Mesothelial cell of epicardium (in vitro differentiated cells): ENCODE data around the gene DRGX. TPM values are rescaled to one million over a fixed set of nuclear protein-coding genes. Genes with fewer than 3 reads are reported as not detected.

Experiments used
- DNase-seq, 2 experiments: peaks; one replicate each; pipeline ENCODE4 v3.0.0; 2021; ENCODE audit warnings: low spot score in 2 of 2; ENCODE audit not compliant: unreplicated experiment in 2 of 2
- H3K27ac Mint-ChIP-seq: 2 replicates; pipeline ENCODE4 v1.8.0; 2021; ENCODE audit warnings: mixed read lengths
- H3K27me3 Mint-ChIP-seq: 2 replicates; pipeline ENCODE4 v1.8.0; 2021; ENCODE audit warnings: low read depth, mixed read lengths
- H3K36me3 Mint-ChIP-seq: 2 replicates; pipeline ENCODE4 v1.8.0; 2021; ENCODE audit warnings: mixed read lengths
- H3K4me1 Mint-ChIP-seq: 2 replicates; pipeline ENCODE4 v1.8.0; 2021; ENCODE audit warnings: mixed read lengths
- H3K4me3 Mint-ChIP-seq: 2 replicates; pipeline ENCODE4 v1.8.0; 2021; ENCODE audit warnings: mild to moderate bottlenecking, moderate library complexity, mixed read lengths
- H3K9me3 Mint-ChIP-seq: 2 replicates; pipeline ENCODE4 v1.8.0; 2021; ENCODE audit warnings: mixed read lengths
- total RNA-seq: library from RNA; stranded (reverse); gene quantifications from 3 replicates; pipeline ENCODE4 v1.2.1, GENCODE V29; 2021
- TF ChIP-seq, protein P1 (sequence below): fragments of 200-600 bp; sonication (generic); IDR thresholded peaks from one replicate; pipeline ENCODE4 v1.5.0; 2021; ENCODE audit warnings: antibody characterized with exemption; ENCODE audit not compliant: unreplicated experiment

Gene DRGX
- total RNA-seq, 1 donor from 2014 or later, result not detected

DNA sequence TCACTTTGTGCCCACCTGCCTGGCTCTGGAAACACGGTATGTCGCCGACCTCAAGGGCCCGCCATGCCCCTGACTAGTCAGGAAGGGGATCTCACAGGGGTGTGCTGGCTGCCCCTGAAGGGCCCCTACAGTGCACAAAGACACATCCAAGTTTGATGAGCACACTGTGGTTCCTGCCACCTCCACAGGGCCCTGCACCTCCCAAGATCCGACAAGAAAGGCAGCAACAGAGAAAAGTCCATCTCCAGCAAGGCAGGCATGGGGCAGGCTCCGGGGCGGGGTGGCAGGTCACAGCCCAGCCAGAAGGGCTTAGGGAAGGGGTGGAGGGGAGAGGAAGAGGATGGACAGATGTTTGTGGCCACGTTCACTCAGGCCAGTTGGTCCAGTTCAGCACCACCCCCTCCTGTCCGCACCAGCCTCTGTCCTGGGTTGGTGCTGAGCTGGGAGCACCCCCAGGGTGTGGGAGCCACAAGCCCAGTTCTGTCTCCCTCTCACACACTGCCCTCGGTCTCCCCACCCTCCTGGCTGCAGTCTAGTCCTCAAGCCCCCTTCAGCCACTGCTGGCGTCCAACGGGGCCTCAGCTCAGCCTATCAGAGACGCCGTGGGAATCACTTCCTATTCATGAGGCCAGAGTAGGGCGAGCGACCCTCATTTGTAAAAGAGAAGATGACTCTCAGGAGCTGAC is 11.5 kb downstream of the DRGX start:
- H3K4me1 Mint-ChIP-seq, result no peaks in the 10 kb centered on the region

DNA sequence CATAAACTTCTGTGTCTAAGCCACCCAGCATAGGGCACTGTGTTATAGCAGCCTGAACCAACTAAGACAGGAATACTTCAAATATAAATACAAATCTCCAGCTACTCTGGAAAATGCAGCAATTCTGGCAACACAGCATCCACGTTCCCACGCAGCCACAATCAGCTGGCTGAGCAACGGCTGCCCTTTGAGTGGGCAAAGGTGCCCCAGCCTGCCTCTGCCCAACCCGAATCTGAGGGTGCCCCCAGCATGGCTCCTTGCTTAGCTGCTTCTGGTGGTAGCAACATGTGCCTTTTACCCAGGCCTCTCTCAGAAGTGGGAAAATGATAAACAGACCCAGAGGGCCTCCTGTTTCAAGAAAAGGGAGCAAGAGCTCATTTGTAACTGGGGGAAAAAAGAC is 12.0 kb downstream of the DRGX start:
- Mint-ChIP-seq H3K9me3 (no peaks in the 10 kb centered on the region), H3K27ac (no peak overlapping the region), H3K4me1 (no peaks in the 10 kb centered on the region), H3K36me3 (no peaks in the 10 kb centered on the region), H3K4me3 (no peak overlapping the region), H3K27me3 (peaks cover 79% of the 10 kb centered on the region)
- TF ChIP-seq, protein P1, sequence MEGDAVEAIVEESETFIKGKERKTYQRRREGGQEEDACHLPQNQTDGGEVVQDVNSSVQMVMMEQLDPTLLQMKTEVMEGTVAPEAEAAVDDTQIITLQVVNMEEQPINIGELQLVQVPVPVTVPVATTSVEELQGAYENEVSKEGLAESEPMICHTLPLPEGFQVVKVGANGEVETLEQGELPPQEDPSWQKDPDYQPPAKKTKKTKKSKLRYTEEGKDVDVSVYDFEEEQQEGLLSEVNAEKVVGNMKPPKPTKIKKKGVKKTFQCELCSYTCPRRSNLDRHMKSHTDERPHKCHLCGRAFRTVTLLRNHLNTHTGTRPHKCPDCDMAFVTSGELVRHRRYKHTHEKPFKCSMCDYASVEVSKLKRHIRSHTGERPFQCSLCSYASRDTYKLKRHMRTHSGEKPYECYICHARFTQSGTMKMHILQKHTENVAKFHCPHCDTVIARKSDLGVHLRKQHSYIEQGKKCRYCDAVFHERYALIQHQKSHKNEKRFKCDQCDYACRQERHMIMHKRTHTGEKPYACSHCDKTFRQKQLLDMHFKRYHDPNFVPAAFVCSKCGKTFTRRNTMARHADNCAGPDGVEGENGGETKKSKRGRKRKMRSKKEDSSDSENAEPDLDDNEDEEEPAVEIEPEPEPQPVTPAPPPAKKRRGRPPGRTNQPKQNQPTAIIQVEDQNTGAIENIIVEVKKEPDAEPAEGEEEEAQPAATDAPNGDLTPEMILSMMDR, result no peak
- DNase-seq, result no peak

More for the DNA sequence above, 11.5 kb downstream of the DRGX start:
- Mint-ChIP-seq H3K27me3 (peaks cover 82% of the 10 kb centered on the region), H3K4me3 (no peak overlapping the region), H3K9me3 (no peaks in the 10 kb centered on the region), H3K36me3 (no peaks in the 10 kb centered on the region), H3K27ac (no peak overlapping the region)
- TF ChIP-seq, protein P1, result no peak
- no peak for DNase-seq

DNA sequence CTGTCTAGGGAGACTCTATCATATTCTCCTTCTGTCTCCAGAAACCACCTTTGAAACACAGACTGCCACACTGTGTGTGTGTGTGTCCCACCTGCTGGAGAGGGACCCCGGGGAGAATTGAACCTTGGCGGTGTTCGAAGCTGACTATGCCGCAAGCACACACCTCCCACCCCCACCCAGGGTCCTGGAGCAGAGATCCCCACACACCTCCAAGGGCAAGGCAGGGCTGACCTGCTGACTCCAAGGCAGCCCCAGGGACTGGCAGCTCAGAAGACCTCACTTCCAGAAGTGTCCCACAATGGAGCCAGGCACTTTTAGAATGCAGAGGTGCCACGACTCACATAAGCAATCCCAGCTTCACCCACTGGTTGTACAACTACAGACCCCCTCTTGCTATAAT is 13.1 kb downstream of the DRGX start:
- TF ChIP-seq, protein P1, result no peak
- no peak for DNase-seq
- Mint-ChIP-seq H3K27ac (no peak overlapping the region), H3K36me3 (no peaks in the 10 kb centered on the region), H3K9me3 (no peaks in the 10 kb centered on the region), H3K4me1 (no peaks in the 10 kb centered on the region), H3K4me3 (no peak overlapping the region), H3K27me3 (peaks cover 73% of the 10 kb centered on the region)

DNA sequence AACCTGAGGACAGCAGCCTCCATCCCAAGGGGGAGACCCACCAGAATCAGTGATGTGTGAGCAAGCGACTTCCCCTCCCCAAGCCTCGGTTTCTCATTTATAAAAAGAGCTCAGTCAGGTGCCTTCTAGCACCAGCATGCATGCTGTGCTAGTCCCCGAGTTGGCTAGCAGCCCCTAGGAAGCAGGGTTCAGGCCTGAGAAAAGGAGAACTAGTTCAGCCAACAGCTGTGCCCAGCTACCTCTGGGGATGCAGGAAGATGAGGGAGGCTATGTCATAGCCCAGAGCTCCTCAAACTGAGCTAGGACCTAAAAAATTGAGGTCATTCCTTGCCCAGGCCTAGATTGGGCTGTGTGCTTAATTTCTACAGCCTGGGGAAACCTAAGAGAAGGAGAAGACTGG is 13.7 kb downstream of the DRGX start:
- Mint-ChIP-seq H3K4me1 (no peaks in the 10 kb centered on the region), H3K27ac (no peak overlapping the region), H3K27me3 (peaks cover 75% of the 10 kb centered on the region), H3K4me3 (no peak overlapping the region), H3K9me3 (no peaks in the 10 kb centered on the region), H3K36me3 (no peaks in the 10 kb centered on the region)
- TF ChIP-seq, protein P1, result no peak
- no peak for DNase-seq

DNA sequence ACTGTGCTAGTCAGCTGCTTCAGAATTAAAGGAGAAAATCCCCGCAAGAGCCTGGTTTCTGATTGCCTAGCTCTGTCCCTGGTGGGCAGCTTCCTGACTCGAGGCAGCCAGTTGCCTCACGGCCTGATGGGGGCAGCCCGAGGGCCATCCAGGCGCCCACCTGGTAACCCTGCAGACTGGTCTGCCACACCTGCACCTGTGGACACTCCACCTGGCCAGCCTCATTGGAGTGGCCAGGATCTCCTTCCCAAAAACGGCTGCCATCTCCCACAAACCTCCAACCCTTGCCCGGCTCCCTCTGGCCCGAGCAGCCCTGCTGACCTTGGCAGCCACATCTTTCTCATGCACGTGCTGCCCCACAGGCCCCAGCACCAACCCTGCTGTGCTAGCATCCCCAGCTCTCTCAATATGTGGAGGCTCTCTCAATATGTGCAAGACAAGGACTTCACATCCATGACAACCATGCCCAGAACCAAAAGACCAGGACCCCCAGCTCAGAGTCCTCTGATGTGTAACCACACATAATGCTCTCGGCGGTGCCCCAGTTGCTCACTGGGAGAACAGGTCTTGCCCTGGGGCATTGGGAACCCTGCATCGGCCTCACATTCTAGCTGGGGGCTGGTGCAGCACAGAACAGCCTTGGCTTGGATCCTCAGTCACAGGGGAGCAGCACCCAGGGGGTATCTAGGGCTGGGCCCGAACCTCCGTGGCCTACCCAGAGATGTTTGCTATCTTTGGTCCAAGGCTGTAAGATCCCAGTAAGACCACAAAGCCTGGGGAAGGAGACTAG is 14.6 kb downstream of the DRGX start:
- H3K4me3 Mint-ChIP-seq, result no peak overlapping the region
- peaks cover 81% of the 10 kb centered on the region for H3K27me3 Mint-ChIP-seq
- no peak for DNase-seq

More for the DNA sequence above, 14.6 kb downstream of the DRGX start:
- Mint-ChIP-seq H3K9me3 (no peaks in the 10 kb centered on the region), H3K36me3 (no peaks in the 10 kb centered on the region), H3K4me1 (no peaks in the 10 kb centered on the region), H3K27ac (no peak overlapping the region)
- TF ChIP-seq, protein P1, result no peak
